GM12892 (cell line): ENCODE data around the gene RNU6-9.
A peak's percentile ranks its signal among the peaks of the same experiment; 100 is the strongest.

ENCODE experiments used
- DNase-seq: peaks from one replicate; pipeline ENCODE4 v3.0.0; 2011; ENCODE audit not compliant: insufficient read length
- FAIRE-seq: peaks from 2 replicates; lab custom pipeline; 2011; peaks lifted over from hg19 to GRCh38; lab: Jason Lieb, UNC
- POLR2A ChIP-seq: IDR thresholded peaks from 2 replicates; pipeline ENCODE4 v1.6.1; 2011; ENCODE audit warnings: low read depth, low read length, control low read depth
- POLR2AphosphoS5 ChIP-seq: IDR thresholded peaks from 2 replicates; pipeline ENCODE4 v1.6.1; 2011; ENCODE audit warnings: low read depth, low read length, control low read depth
- TAF1 ChIP-seq: IDR thresholded peaks from 2 replicates; pipeline ENCODE4 v1.6.1; 2011; ENCODE audit warnings: low read depth, mild to moderate bottlenecking, control low read depth, low read length, borderline replicate concordance

RNU6-9 gene

DNA sequence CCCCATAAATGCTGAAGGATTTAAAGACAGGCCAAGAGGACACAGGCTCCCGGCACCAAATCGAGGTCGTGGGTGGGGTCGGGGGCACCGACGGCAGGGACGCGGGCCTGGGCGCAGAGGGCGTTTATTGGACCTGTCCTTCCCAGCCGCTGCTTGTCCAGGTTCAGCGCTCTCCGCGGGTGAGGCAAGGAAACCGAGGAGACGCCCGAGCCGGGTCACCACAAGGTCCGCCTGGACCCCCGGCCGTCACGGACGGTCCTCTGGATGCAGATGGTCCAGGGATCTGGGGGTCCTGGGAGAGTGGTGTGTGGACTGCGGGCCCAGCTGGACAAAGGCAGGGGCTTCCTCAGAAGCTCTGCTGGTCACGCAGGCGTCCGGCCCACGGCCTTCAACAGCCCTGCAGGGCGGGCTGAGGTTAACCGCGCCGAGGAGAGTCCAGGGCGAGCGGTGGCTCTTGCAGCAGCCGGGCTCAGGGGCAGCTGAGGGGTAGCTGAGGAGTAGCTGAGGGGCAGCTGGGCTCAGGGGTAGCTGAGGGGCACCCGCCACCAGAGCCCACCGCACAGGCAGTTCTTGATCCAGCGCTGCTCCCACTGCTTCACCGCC lies 25.3 kb upstream of the RNU6-9 start:
- DNase-seq (no peak), FAIRE-seq (no peak)
- TF ChIP-seq POLR2AphosphoS5, result no peak
- TF ChIP-seq TAF1, result no peak
- no peak for TF ChIP-seq POLR2A

- FAIRE-seq (no peak), DNase-seq (no peak)
- TF ChIP-seq POLR2A (no peak), TAF1 (no peak), POLR2AphosphoS5 (no peak)
These were observed 24.6 kb upstream of the RNU6-9 start for GRCh38 chr19:868458-869244.

- no peak for FAIRE-seq
- DNase-seq, result no peak
- TF ChIP-seq POLR2A (no peak), TAF1 (no peak), POLR2AphosphoS5 (no peak)
These were observed 23.8 kb upstream of the RNU6-9 start for GRCh38 chr19:869245-870177.

DNA sequence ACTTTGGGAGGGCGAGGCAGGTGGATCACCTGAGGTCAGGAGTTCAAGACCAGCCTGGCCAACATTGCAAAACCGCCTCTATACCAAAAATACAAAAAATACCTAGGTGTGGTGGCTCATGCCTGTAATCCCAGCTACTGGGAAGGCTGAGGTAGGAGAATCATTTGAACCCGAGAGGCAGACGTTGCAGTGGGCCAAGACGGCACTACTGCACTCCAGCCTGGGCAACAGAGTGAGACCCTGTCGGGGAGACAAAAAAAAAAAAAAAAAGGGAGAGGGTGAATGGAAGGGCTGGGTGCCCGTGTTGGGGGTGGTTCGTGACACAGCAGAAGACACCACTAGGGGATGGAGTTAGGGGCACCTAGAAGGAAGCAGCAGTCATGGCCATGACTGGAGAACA lies 23.0 kb upstream of the RNU6-9 start:
- FAIRE-seq (no peak), DNase-seq (no peak)
- no peak for TF ChIP-seq TAF1
- TF ChIP-seq POLR2AphosphoS5, result no peak
- TF ChIP-seq POLR2A, result no peak

- TF ChIP-seq POLR2A, result no peak
- TF ChIP-seq POLR2AphosphoS5, result no peak
- no peak for TF ChIP-seq TAF1
- DNase-seq (no peak), FAIRE-seq (no peak)
These were observed 22.3 kb upstream of the RNU6-9 start for GRCh38 chr19:870963-871401.

DNA sequence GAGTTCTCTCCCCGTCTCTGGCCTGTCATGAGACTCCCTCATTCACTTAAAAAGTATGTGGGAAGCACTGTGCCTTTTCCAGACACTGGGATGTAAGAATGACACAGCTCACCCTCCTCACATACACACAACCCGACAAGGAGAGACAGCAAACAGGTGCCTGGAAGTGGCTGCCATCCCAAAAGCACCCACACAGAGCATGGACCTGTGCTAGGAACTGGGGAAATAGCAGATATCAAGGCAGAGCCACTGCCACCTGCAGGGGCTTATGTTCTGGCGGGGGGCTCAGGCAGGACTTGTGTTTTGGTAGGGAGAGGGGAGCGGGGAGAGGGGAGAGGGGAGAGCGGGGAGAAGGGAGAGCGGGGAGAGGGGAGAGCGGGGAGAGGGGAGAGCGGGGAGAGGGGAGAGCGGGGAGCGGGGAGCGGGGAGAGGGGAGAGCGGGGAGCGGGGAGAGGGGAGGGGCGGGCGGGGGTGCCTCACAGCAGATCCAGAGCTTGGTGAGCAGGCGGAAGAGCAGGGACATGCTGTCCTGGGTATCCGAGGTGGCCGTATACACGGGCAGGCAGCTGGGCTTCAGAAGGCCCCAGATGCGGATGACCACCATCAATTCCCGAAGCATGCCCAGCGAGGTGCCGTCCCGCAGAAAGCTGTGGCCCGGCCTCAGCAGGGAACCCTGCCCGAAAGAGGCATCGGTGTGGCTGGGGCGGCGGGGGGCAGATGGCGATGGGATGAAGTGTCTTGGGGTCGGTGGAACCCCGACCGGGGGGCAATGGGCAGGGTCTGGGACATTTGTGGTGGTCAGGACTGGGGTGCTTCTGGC lies 21.6 kb upstream of the RNU6-9 start:
- no peak for FAIRE-seq
- TF ChIP-seq POLR2A (no peak), TAF1 (no peak), POLR2AphosphoS5 (no peak)
- no peak for DNase-seq

- TF ChIP-seq POLR2AphosphoS5 (no peak), POLR2A (no peak), TAF1 (no peak)
- DNase-seq (peak; percentile 97), FAIRE-seq (no peak)
These were observed 20.9 kb upstream of the RNU6-9 start for GRCh38 chr19:872266-872951.

GRCh38 chr19:873084-873483 lies 20.2 kb upstream of the RNU6-9 start:
- TF ChIP-seq TAF1, result no peak
- DNase-seq (peak; percentile 86), FAIRE-seq (peak; percentile 97)

- no peak for FAIRE-seq
- no peak for DNase-seq
- no peak for TF ChIP-seq TAF1
- TF ChIP-seq POLR2A, result no peak
- TF ChIP-seq POLR2AphosphoS5, result no peak
These were observed 19.7 kb upstream of the RNU6-9 start for GRCh38 chr19:873561-874041.
